GM21717 (cell line): Measurements from ENCODE around the gene TENM4.
A peak's percentile ranks its signal among the peaks of the same experiment; 100 is the strongest.

Source experiments
- ATAC-seq: cut with Tn5 transposase; IDR thresholded peaks from one replicate; pipeline ENCODE4 v1.9.1; 2021; ENCODE audit warnings: mild to moderate bottlenecking, moderate library complexity; ENCODE audit not compliant: unreplicated experiment

TENM4 gene

GRCh38 chr11:78657968-78658839, 782.6 kb downstream of the TENM4 start:
- no peak for ATAC-seq

DNA sequence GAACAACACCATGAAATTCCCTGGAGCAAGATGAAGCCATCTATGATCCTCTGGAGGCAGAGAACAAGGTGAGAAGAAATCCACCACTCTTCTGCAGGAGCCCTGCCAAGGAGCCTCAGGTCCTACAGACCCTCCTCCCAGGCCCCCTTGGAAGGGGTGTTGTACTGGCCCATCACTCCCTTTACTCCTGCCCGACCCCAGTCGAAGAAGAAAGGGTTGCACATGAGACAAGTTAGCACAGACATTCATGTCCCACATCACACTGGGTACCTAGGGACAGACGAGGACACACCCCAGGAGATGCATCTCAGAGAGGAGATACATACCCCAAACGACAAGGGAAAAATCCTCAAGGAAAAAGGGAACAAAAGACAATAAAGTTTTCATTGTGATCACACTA, 783.4 kb downstream of the TENM4 start:
- no peak for ATAC-seq

DNA sequence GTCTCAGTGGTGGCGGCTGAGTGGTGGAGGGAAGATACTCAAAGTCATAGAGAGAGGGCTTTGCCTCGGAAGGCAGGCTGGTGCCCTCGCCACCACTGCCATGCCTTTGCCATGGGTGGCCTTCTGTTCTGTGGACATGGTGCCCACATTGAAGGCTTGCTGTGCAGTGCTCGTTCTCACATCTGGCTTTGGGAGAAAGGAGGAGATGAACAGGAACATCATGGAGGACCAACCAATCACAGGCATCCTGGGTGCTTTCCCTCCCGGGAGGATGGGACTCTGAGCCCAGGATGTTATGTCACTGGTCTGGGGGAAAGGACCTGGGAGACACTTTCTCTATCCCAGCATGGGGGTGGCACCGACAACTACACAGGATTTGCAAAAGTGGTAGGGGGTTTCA, 783.8 kb downstream of the TENM4 start:
- no peak for ATAC-seq

GRCh38 chr11:78656327-78656726, 784.5 kb downstream of the TENM4 start:
- no peak for ATAC-seq

GRCh38 chr11:78655561-78655960, 785.3 kb downstream of the TENM4 start:
- no peak for ATAC-seq

GRCh38 chr11:78654866-78655265, 786.0 kb downstream of the TENM4 start:
- ATAC-seq: no peak

DNA sequence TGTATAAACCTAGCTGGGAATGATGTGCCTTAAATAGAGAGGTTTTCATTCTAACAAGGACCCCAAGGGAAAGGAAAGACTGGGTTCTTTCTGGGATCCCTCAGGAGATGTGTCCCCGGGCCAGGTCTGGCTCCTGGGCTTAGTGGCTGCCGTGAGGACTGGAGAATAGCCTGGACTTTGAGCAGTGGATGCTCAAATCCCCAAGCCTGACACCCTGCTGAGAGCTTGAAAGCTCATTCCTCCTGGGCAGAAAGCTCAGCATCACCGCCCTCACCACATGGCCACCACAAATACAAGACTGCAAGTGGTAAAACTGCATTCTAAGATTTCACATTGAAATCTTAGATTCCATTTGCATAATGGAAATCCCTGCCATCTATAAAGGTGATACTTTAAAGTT, 786.8 kb downstream of the TENM4 start:
- ATAC-seq: no peak

DNA sequence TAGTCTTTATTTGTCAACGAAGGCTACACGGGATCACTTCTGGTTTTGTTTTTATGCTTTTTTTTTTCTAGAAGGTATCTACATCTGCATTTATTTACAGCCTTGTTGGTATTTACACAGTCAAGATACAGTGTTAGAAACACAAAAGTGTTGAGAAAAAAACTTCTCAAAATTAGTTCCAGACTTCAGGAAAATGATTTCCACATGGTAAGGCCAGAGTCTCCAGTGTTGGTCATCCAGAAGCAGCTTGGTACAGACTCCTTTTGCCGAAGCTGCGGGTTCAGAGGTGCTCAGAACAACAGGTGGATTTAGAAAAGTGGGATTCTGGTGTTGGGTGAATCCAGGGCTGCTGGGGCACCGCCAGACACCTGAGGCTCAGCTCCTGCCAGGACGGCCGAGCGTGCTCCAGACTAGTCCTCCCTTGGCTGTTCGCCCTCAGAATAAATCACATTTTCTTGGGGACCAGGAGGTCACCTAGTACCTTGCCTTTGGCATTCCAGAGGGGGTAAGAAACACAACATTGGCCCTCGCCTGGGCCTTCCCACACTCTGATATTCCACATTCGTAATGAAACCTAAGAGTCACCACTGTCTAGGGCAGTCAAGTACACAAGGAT, 787.4 kb downstream of the TENM4 start:
- no peak for ATAC-seq

DNA sequence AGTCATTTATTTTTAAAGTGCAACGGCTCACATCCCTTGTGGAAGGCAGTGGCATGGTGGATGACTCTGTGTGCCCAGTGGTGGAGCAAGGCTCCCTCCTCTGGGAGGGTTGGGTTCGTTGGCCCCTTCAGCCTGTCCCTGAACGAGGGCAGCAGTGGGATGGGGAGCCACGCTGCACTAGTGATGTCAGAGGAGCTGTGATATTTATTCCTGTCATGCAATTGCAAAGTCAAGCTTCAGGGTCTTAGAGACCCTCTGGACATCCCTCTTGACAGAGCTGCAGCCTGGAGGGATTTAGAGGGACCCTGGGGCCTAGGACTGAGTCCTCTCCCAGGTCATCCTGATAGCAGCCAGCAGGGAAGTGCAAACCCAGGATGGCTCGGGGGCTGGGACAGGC, 788.0 kb downstream of the TENM4 start:
- no peak for ATAC-seq

DNA sequence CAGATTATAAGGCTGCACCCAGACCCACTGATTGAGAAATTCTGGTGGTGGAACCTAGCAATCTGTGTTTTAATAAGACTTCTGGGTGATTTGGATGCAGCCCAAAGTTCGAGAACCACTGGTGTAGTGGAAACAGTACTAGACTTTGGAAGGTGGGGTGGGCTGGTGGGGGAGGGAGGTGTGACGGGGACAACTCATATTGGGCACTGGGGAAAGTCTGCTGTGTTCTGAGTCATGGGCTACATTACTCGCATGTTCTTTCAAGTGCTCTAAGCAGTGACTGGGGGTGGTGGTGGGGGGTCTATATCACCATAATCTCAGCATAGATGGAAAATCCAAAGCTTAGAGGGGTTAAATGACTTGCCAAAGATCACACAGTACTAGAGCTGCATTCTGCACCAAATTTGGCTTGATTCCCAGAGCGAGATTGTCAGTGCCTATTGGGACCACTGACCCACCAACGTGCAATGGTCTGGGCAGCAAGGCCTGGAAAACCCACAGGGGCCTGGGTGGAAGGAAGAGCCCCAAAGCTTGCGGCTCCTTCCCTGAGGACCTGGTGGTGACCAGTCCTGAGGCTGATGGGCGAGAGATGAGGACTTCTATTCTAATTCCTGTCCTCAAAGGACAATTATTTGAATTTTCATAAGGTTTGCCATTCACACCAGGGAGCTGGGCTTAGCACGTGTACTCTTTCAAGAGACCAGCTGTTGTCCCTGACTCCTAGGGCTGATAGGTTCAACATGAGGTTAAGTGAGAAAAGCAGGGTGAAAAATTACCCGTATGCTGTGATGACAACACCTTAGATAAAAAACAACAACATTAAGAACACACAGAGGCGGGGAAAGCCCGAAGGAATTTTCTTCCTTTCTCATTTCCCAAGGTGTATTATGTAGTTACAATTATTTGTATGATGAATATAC, 788.6 kb downstream of the TENM4 start:
- ATAC-seq: no peak

GRCh38 chr11:78651136-78651775, 789.6 kb downstream of the TENM4 start:
- no peak for ATAC-seq

GRCh38 chr11:78649361-78650215, 791.2 kb downstream of the TENM4 start:
- no peak for ATAC-seq

DNA sequence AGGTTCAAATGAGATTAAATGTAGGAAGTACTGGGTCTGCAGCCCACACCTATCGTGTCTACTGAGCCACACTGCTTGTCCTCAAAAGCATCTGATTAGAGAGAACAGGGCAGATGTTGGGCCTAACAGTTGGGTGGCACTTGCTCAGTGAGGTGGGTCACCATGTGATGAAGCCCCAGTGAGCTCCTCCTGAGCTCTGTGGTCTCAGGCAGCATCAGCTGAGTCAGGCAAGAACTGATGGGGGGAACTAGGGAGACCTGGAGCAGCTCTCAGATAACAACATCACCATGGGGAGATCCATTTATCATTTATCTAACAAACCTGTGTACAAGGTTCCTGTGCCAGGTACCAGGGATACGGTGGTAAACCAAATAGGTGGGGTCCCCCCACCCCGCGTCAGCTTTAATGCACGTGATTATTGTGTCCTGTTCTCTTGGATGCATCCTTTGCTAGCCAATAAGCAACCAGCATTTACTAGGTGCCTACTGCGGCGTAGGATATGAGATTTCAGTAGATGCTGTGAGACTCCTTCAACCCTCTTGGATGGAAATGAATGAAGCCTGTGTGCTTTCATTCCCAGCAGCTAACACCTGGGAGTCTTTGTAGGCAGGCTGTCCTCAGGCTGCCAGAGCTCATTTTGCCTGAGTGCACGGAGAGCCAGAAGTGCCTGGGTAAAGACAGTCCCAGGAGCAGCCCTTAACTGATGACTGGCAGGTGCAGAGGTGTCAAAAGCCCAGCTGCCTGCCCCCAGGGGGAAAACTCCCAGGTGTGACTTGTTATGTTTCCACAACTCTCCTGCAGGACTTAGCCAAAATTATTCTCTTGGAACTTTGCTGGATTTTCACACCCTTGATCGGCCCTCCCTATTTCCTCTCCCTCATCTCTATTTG, 792.6 kb downstream of the TENM4 start:
- no peak for ATAC-seq

DNA sequence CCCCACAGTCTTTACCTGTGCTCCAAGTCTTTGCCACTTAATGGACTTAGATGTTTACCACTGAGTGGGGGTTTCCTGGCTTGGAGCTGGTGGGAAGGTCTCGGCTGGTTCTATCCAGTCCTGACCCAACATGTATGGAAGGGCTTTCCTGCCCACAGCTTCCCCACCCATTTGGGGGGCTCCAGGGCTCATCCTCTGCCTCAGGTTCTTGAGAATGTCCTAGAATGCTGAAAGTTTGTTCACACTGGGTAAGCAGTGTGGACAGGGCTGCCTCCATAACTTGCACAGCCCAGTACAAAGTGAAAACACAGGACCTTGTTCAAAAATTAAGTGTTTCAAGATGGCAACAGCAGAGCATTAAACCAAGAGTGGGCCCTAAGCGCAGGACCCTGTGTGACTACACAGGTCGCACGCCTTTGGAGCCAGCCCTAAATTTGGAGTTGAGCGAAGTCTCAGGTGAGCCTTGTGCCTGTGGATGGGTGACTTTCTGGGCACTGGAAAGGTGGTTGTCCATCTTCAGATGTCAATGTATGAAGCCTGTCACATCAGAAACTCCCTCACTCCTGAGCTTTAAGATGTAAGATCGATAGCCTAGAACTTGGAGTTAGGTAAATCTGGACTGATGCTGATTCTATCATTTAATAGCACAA, 793.4 kb downstream of the TENM4 start:
- no peak for ATAC-seq

- no peak for ATAC-seq
Observed at GRCh38 chr11:78646564-78647185, 794.2 kb downstream of the TENM4 start.

- peak; percentile 68 for ATAC-seq
Observed at GRCh38 chr11:78645226-78646202, 795.3 kb downstream of the TENM4 start.

DNA sequence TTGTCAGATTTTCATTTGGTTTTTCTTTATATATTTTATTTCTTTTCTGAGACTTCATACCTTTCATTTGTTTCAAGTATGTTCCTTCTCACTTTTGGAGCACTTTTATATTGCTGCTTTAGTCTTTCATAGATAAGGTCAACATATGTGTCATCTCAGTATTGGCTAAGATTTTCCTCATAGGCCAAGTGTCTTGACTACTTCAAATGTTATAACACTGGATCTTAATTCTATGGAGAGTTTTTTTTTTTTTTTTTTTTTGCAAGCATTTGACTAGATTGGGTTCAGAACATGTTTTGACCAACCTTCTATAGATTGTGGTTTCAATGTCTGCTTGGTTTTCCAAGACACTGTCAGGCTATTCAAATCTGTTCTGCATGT, 797.2 kb downstream of the TENM4 start:
- ATAC-seq: no peak
